HCT116 (cell line): ENCODE results near the gene ABCF3. TPM values are rescaled to one million over a fixed set of nuclear protein-coding genes. Genes with fewer than 3 reads are reported as not detected.

ENCODE experiments used
- ATAC-seq: fragments of 200-7000 bp; cut with Tn5 transposase; 2 replicates; pipeline ENCODE4 v1.9.1; 2020; ENCODE audit warnings: mild to moderate bottlenecking, moderate library complexity
- BruUV-seq: library from RNA; stranded (reverse); fragments of 400-500 nt; replicated peaks from 2 replicates; lab custom pipeline; 2021; lab: Mats Ljungman, UMichigan
- CTCF ChIA-PET: fragments of 300-600 bp; sonication (Branson Sonifier 250); formaldehyde crosslinking; loops from one replicate; lab custom pipeline; 2021; ENCODE audit warnings: antibody characterized with exemption; lab: Charles Lee
- POLR2A ChIA-PET: fragments of 300-600, 350-600 bp; sonication (Branson Sonifier 250); formaldehyde crosslinking; loops from one replicate; lab custom pipeline; 2021; ENCODE audit warnings: antibody characterized with exemption; lab: Charles Lee
- RAD21 ChIA-PET, 2 experiments: fragments of 300-600 bp; sonication (Branson Sonifier 250); formaldehyde crosslinking; loops; one replicate each; lab custom pipeline; 2023; ENCODE audit warnings: low total read pairs in 2 of 2; ENCODE audit not compliant: uncharacterized antibody in 2 of 2, unreplicated experiment in 2 of 2, low non-redundant PET in 1 of 2; lab: Charles Lee
- DNase-seq: peaks from one replicate; pipeline ENCODE4 v3.0.0-alpha.2; 2010; ENCODE audit warnings: low read depth, low spot score
- H2AFZ ChIP-seq: fragments of 200-600 bp; shearing (Covaris generic), sonication (generic); 2 replicates; pipeline ENCODE4 v1.6.1; 2017; ENCODE audit warnings: low read depth, mixed run types, mixed read lengths, antibody characterized with exemption, low read length; ENCODE audit not compliant: poor library complexity, severe bottlenecking
- H3K27ac ChIP-seq: 2 replicates; pipeline ENCODE4 v1.5.1; 2012; ENCODE audit warnings: low read depth, low read length
- H3K27me3 ChIP-seq: fragments of 200-600 bp; sonication (generic); 2 replicates; pipeline ENCODE4 v1.6.1; 2016; ENCODE audit warnings: mixed run types, low read length, mixed read lengths; ENCODE audit not compliant: insufficient read depth
- H3K36me3 ChIP-seq, 2 experiments: fragments of 200-500 bp in 1 of 2; fragments of 200-600 bp in 1 of 2; sonication (Bioruptor generic) in 1 of 2; sonication (generic) in 1 of 2; 2 replicates each; pipeline versions ENCODE4 v1.5.1 to v1.6.1; 2014 to 2016; ENCODE audit warnings: low read length in 2 of 2, inconsistent platforms in 1 of 2, mixed read lengths in 1 of 2, mixed run types in 1 of 2; ENCODE audit not compliant: insufficient read depth in 2 of 2, control insufficient read depth in 1 of 2
- H3K4me1 ChIP-seq, 2 experiments: fragments of 200-600 bp in 1 of 2; sonication (generic) in 1 of 2; 2 replicates each; pipeline versions ENCODE4 v1.5.1 to v1.6.1; 2012 to 2017; ENCODE audit warnings: low read length in 2 of 2, inconsistent platforms in 1 of 2, mild to moderate bottlenecking in 1 of 2, mixed read lengths in 1 of 2, mixed run types in 1 of 2, moderate library complexity in 1 of 2; ENCODE audit not compliant: insufficient read depth in 2 of 2, control insufficient read depth in 1 of 2
- H3K4me2 ChIP-seq: fragments of 200-600 bp; sonication (generic); 2 replicates; pipeline ENCODE4 v1.6.1; 2017; ENCODE audit warnings: mixed run types, low read length, mixed read lengths
- H3K4me3 ChIP-seq, 2 experiments: fragments of 200-600 bp in 1 of 2; sonication (generic) in 1 of 2; replicated peaks in 1 of 2; 2 replicates each; pipeline ENCODE4 v1.5.1; 2011 to 2016; ENCODE audit warnings: low read length in 2 of 2, control low read depth in 1 of 2, low read depth in 1 of 2, mild to moderate bottlenecking in 1 of 2, mixed read lengths in 1 of 2, mixed run types in 1 of 2
- H3K79me2 ChIP-seq: fragments of 200-600 bp; sonication (generic); 2 replicates; pipeline ENCODE4 v1.6.1; 2017; ENCODE audit warnings: mild to moderate bottlenecking, mixed run types, low read length, moderate library complexity, mixed read lengths; ENCODE audit not compliant: insufficient read depth
- H3K9ac ChIP-seq: fragments of 200-600 bp; sonication (generic); 2 replicates; pipeline ENCODE4 v1.6.1; 2016; ENCODE audit warnings: low read length, mixed read lengths
- H3K9me2 ChIP-seq: fragments of 200-600 bp; sonication (generic), shearing (Covaris generic); 2 replicates; pipeline ENCODE4 v1.6.1; 2017; ENCODE audit warnings: mixed run types, mild to moderate bottlenecking, moderate library complexity; ENCODE audit not compliant: insufficient read depth
- H3K9me3 ChIP-seq, 2 experiments: fragments of 200-500 bp in 1 of 2; fragments of 200-600 bp in 1 of 2; sonication (Bioruptor generic) in 1 of 2; sonication (generic) in 1 of 2; 2 replicates each; pipeline ENCODE4 v1.6.1; 2014 to 2017; ENCODE audit warnings: low read length in 2 of 2, mixed read lengths in 2 of 2, inconsistent platforms in 1 of 2, low read depth in 1 of 2, mild to moderate bottlenecking in 1 of 2, mixed run types in 1 of 2, moderate library complexity in 1 of 2; ENCODE audit not compliant: control insufficient read depth in 1 of 2, insufficient read depth in 1 of 2
- H4K20me1 ChIP-seq: fragments of 200-600 bp; sonication (generic), shearing (Covaris generic); 2 replicates; pipeline ENCODE4 v1.6.1; 2017; ENCODE audit warnings: mixed run types, mild to moderate bottlenecking, moderate library complexity; ENCODE audit not compliant: insufficient read depth
- CBX3 ChIP-seq: IDR thresholded peaks from 2 replicates; pipeline ENCODE4 v1.6.1; 2012; ENCODE audit warnings: low read depth
- EGR1 ChIP-seq: IDR thresholded peaks from 2 replicates; pipeline ENCODE4 v1.6.1; 2012; ENCODE audit warnings: low read depth
- ELF1 ChIP-seq: IDR thresholded peaks from 2 replicates; pipeline ENCODE4 v1.6.1; 2012; ENCODE audit warnings: low read depth, borderline replicate concordance
- MAX ChIP-seq: IDR thresholded peaks from 2 replicates; pipeline ENCODE4 v1.6.1; 2012
- POLR2A ChIP-seq: IDR thresholded peaks from 2 replicates; pipeline ENCODE4 v1.7.0; 2011; ENCODE audit warnings: borderline replicate concordance; ENCODE audit not compliant: insufficient read depth, insufficient read length; ENCODE audit errors: extremely low read depth
- POLR2AphosphoS5 ChIP-seq: IDR thresholded peaks from 2 replicates; pipeline ENCODE4 v1.6.1; 2011; ENCODE audit warnings: mild to moderate bottlenecking, low read depth, low read length, moderate library complexity
- RAD21 ChIP-seq: IDR thresholded peaks from 2 replicates; pipeline ENCODE4 v1.6.1; 2012; ENCODE audit warnings: low read depth, mild to moderate bottlenecking
- REST ChIP-seq: IDR thresholded peaks from 2 replicates; pipeline ENCODE4 v1.6.1; 2012; ENCODE audit warnings: low read depth
- SRF ChIP-seq: IDR thresholded peaks from 2 replicates; pipeline ENCODE4 v1.6.1; 2012; ENCODE audit warnings: low read depth
- TCF7L2 ChIP-seq: IDR thresholded peaks from 2 replicates; pipeline ENCODE4 v1.7.0; 2011; ENCODE audit warnings: borderline replicate concordance, inconsistent platforms; ENCODE audit not compliant: insufficient read depth, insufficient read length; ENCODE audit errors: extremely low read depth
- YY1 ChIP-seq: IDR thresholded peaks from 2 replicates; pipeline ENCODE4 v1.6.1; 2011; ENCODE audit warnings: low read length, low read depth, moderate library complexity, mild to moderate bottlenecking; ENCODE audit not compliant: insufficient replicate concordance; ENCODE audit errors: extremely low read depth
- ZFX ChIP-seq: fragments of 450-650 bp; IDR thresholded peaks from 2 replicates; pipeline ENCODE4 v1.6.1; 2017
- ZNF274 ChIP-seq: fragments of 200-500 bp; sonication (Bioruptor generic); IDR thresholded peaks from 2 replicates; pipeline ENCODE4 v1.6.1; 2014; ENCODE audit warnings: mild to moderate bottlenecking, low read depth, low read length, inconsistent platforms
- intact Hi-C: fragments of 100-400 bp; cut with micrococcal nuclease; formaldehyde crosslinking; loops from 2 replicates; pipeline ENCODE4 v1.10.0; 2022
- total RNA-seq: library from RNA; stranded (reverse); gene quantifications from one replicate; pipeline ENCODE4 v1.2.1, GENCODE V29; 2021; ENCODE audit not compliant: unreplicated experiment
- TF ChIP-seq, protein P1 (sequence below): IDR thresholded peaks from 2 replicates; pipeline ENCODE4 v1.6.1; 2012

Gene ABCF3
- total RNA-seq, 1 experiment from 2014 or later: 74.6 TPM

GRCh38 chr3:184175981-184176376 is 10.0 kb upstream of the ABCF3 start (continued):
- no peak for TF ChIP-seq MAX
- no peak for TF ChIP-seq ELF1
- no peak for TF ChIP-seq EGR1
- no peak for TF ChIP-seq POLR2AphosphoS5
- TF ChIP-seq, protein P1, sequence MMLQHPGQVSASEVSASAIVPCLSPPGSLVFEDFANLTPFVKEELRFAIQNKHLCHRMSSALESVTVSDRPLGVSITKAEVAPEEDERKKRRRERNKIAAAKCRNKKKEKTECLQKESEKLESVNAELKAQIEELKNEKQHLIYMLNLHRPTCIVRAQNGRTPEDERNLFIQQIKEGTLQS: no peak
- no peak for TF ChIP-seq RAD21

DNA sequence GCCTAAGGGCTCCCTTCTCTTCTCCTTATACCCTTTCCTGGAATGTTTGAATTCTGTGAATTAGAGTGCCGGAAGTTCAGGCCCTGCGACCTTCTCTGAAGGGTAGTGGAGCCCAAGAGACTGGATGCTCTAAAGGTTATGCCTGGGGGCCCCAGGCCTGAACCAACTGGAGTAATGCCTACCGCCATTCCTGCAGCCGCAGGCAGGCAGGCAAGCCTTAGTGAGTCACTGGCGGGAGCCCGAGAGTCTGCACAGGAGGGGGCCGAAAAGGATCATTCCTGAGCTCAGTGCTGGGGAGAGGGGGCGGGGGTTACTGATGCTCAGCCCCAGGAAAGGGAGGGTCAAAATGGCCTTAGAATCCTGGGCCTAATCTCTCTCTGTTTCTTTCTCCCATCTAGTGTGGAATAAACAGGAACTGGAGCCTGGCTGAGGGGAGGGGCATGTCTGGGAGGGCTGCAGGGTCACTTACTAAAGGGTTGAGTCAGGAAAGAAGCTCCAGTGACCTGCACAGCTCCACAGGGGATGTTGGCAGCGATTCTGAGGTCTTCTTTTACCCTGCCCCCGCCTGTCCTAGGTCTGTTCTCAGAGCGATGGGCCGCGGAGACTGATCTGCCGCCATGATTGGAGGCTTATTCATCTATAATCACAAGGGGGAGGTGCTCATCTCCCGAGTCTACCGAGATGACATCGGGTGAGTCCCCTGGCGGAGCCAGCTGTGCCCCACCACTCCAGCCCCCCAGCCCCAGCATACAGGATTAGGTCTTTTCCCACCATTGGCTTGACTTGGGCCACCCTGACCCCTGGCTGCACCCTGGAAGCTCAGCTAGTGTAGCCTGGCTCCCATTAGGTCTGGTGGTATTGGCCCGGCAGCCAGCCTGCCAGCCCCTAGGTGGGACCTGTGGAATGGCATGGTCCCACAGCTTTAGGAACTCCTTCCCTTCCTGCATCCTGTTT is 9.3 kb upstream of the ABCF3 start:
- Histone ChIP-seq H3K79me2 (peaks cover 51% of the 10 kb centered on the region), H4K20me1 (no peaks in the 10 kb centered on the region), H2AFZ (no peak overlapping the region), H3K9me2 (no peaks in the 10 kb centered on the region), H3K27me3 (no peaks in the 10 kb centered on the region), H3K9ac (peak overlapping the region; percentile 96), H3K9me3 (no peaks in the 10 kb centered on the region), H3K4me1 (peaks cover 10 to 30% of the 10 kb centered on the region in 2 experiments), H3K4me3 (peak overlapping the region; percentile 96), H3K4me2 (peak overlapping the region; percentile 89), H3K36me3 (peaks cover 33 to 49% of the 10 kb centered on the region in 2 experiments), H3K27ac (peak overlapping the region; percentile 92)
- intact Hi-C loops: loop anchor here (2.0 kb wide), 1 partner anchor 72 kb away; the partner anchor contains the start of genes ALG3 and EEF1AKMT4
- DNase-seq: peak; percentile 75
- POLR2A ChIA-PET: interaction anchor here (1.2 kb wide), 2 partner anchors 8 to 10 kb away, joined by 4 to 12 read pairs; partner anchors contain the start of gene ABCF3
- TF ChIP-seq YY1 (peak; percentile 83), POLR2AphosphoS5 (peak; percentile 70), CBX3 (no peak), MAX (no peak), SRF (no peak), ZFX (peak; percentile 72), TCF7L2 (peak; percentile 32), ZNF274 (no peak), REST (no peak), POLR2A (peak; percentile 40)
- TF ChIP-seq, protein P1: no peak
- BruUV-seq: no TSS peak
- ATAC-seq: peak; percentile 76
- RAD21 ChIA-PET: interaction anchor here in 1 of 2 experiments (0.6 kb wide), 1 partner anchor 17 kb away, joined by 3 read pairs; no protein-coding TSS in a partner anchor
- CTCF ChIA-PET: interaction anchor here (0.6 to 1.6 kb wide), 3 partner anchors 9 to 281 kb away, joined by 4 to 5 read pairs (median 4); partner anchors contain the start of genes ABCF3 and EEF1AKMT4
